ENCODE data around the gene FBXL2.
A peak's percentile ranks its signal among the peaks of the same experiment; 100 is the strongest.

FBXL2 gene

DNA sequence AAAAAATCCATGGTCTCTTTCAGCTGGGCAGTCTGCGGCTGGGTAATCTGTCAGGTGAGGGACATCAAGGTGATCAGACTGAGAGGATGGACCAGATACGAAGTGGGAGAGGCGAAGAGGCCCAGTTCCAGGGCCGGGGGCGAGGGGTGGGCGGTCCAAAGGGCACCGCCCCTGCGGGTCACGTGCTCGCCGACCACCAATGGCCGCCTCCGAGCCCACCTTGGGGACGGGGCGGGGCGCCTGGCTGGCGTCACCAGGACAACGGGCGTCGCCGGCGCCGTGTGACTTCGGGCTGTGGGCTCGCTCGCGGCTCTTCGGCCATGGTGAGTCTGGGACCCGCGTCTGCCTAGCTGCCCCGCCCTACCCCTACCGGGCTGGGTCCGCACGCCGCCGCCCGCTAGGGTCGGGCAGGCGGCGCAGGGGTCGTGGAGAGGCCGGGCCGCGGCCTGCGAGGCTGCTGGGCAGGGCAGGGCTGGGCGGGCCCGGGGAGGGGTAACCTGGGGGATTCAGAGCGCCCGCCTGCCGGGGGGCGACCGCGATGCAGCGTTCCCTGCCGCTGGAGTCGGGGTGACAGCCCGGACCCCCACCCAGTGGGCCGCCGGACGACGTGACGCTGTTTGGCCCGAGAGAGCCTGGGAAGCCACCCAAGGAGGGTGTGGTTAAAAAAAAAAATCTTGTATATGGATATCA lies at the start of gene FBXL2:
FBXL2 (plus strand) TSS at position 250 of the 690 bp plus-strand sequence; CDS start at position 321, 71 bp downstream.
- DNase-seq, result peak; percentile 73

DNA sequence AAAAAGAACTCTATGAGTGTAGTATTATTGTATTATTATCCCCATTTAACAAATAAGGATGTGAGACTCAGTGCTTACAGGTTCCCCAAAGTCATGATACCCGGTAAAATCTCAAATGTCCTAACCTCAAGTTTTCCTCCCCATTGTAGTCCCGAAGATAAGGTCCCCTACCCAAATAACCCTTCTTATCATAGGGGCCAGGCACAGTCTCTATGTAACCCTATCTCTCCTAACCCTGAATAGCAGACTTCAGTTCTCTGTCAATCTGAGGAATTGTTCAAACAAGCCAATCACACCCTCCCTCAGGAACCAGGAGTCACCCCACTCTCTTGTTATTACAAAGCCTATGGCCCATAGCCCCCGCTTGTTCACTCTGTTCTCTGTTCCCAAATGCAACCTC lies 48.2 kb upstream of the FBXL2 start:
- no peak for DNase-seq

- no peak for DNase-seq
Observed at GRCh38 chr3:33229947-33230346, 47.3 kb upstream of the FBXL2 start.

DNA sequence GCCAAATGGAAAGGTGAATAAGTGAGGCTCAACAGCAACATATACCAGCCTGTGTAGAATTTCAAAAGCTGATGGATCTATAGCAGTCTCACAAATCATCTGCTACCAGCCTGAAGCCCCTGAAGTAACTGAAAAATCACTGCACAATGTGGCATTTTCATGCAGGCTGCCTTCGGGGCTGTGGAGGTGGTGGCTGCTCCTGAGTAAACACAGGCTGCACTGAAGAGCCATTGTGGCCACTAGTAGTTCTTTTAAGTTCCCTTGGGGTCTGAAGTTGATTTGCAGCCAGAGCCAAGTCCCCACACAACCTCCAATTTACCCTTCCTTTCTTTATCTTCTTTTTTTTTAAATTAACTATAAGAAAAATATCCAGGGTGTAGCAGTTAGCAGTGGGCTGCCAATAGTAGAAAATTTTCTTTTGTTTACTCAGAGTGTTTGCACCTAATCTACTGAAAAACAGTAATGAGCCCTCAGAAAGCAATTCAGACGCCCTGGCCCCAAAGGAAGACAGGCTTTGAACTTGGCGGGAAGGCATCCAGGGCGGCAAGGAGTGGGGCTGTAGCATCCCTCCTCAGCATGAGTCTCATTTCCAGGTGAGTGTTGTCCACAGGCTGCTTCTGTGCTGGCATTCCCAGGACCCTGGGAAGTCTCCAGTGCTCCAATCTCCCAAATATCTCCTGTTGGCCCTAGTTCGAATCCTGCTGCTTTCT lies 45.3 kb upstream of the FBXL2 start:
- DNase-seq, result no peak

DNA sequence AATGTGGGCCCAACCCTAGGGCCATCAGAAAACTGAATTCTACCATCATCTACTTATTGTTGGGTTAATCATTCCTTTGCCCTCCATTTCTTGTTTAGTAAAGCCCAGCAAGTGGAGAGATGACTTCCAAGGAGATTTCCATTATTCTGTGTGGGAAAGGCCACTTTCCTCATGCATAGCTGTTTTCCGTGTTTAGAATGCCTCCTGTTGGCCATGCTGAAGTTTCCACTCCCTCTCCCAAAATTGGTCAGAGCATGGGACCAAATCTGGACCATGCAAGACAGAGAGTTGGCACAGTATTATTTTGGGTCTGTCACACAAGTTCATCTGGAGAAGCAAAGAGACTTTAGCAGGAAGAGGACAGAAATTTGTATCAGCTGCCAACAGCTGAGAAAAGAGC lies 43.4 kb upstream of the FBXL2 start:
- no peak for DNase-seq

GRCh38 chr3:33236005-33236404 lies 41.2 kb upstream of the FBXL2 start:
- DNase-seq, result no peak

- DNase-seq, result no peak
Observed at GRCh38 chr3:33237439-33237838, 39.8 kb upstream of the FBXL2 start.

DNA sequence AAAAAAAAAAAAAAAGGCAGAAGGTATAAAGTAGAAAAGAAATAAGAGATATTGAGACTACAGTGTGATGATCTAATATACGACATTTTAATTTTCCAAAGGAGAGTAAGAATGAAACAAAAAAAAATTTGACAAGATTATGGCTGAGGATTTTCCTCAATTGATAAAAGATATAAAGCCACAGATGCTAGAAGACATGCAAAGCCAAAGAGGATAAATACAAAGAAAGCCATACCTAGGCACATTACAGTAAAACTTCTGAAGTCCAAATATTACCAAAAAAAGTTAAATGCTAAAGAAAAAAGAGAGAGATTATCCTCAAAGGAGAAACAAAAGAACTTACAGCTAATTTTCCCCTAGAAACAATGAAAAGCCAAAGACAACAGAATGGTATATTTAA lies 38.3 kb upstream of the FBXL2 start:
- DNase-seq, result no peak

- DNase-seq, result no peak
Observed at GRCh38 chr3:33240261-33240660, 37.0 kb upstream of the FBXL2 start.

GRCh38 chr3:33246786-33247185 lies 30.5 kb upstream of the FBXL2 start:
- no peak for DNase-seq

DNA sequence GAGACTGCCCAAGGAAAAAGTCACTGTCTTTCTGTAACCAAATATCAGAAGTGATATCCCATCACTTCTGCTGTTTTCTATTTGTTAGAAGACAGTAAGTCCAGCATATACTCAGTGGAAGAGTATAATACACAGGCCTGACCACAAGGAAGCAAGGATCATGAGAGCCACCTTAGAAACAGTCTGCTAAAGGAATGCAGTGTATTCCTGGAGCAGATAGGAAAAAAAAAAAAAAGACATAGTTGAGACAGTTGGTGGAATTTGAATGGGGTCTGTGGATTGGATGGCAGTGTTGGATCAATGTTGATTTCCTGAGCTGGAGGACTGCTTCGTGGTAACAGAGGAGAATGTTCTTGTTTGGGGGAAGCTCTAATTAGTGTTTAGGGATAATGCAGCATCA lies 26.5 kb upstream of the FBXL2 start:
- no peak for DNase-seq

GRCh38 chr3:33256249-33256648 lies 21.0 kb upstream of the FBXL2 start:
- DNase-seq, result no peak

DNA sequence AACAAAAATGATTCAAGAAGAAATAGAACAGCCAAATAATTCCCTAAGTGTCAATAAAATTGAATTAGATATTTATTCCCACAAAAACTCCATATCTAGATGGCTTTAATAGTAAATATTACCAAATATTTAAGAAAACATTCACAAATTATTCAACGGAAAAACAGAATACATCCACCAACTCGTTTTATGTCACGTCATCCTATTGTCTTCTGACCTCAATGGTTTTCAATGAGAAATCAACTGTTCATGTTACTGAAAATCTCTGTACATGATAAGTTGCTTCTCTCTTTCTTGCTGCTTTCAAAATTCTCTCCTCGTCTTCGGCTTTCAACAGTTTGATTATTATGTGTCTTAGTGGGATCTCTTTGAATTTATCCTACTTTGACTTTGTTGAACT lies 17.1 kb upstream of the FBXL2 start:
- no peak for DNase-seq

DNA sequence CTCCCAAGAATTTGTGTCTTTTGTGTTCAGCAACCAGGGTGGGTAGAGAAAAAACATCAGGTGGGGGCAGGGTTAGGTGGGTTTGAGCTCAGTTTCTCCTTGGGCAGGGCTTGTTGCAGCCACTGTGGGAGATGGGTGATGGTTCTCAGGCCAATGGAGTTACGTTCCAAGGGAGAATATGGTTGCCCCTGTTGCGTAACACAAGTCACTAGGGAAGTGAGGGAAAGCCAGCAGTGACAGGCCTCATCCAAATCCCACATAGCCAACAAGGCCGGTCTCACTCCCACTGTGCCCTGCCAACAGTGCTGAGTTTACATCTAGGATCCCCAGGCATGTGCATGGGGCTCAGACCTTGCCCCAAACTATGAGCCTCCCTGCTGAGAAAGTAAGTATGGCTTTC lies 7.9 kb upstream of the FBXL2 start:
- DNase-seq, result no peak

DNA sequence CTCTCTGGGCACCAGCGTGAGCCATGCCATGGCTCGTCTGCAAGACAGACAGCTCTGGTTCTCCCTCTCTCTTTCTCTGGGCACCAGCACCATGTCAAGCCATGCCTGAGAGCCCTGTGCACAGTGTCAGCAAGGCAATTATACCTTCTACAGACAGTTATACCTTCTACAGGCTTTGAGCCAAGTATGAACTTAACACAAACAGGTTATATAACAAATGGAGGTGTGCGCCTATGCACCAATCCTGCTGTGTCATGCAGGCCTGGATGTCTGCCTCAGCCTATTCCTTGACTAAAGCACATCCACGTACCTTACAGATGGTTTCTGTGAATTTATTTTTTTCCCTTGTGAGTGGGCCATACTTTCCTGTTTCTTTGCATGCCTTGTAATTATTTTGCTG lies 5.9 kb upstream of the FBXL2 start:
- no peak for DNase-seq

GRCh38 chr3:33273628-33274027 lies 3.6 kb upstream of the FBXL2 start:
- no peak for DNase-seq

DNA sequence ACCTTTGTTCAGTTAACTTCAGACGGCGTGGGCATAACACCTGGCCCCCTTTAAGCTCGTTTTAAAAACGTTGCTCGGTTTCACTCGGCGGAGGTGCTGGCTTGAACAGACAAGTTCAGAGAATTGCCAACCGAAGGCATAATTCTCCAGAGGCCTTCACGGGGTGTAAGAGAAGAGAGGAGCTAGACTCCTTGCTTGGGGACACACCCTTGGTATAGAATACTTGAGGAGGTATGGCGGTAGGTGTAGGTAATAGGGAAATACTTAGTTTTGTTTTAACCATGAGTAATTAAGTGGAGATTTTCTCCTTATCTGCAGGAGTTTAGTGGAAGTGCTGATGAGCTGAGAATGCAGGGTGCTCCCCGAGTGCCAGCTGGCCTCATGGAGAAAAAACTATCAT lies 921 bp downstream of the FBXL2 start:
- DNase-seq, result no peak

DNA sequence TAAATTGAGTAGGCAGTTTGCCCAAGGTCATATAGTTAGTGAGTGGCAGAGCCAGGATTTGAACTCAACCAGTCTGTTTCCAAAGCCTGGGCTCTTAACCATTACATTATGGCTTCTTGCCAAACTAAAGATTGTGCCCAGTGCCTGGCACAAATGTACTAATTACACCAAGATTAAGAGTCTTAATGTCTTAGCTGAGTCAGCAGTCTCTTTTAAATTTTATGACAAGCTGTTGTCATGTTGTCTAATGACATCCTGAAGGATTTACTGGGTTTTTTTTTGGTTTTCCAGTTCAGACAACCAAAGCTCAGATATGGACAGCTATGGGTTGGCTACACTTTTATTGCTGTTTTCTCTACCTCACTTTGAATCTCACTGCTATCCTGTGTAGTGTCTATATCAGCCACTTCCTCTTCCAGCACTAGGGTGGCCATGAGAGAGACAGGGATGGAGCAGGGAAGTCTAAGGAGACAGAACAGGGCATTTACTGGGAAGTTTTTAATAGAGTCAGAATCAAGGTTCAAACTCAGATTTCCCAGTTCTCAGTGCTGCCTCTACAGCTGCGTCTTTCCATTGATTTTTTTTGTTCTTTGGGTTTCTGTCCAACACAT lies 10.5 kb downstream of the FBXL2 start:
- no peak for DNase-seq

DNA sequence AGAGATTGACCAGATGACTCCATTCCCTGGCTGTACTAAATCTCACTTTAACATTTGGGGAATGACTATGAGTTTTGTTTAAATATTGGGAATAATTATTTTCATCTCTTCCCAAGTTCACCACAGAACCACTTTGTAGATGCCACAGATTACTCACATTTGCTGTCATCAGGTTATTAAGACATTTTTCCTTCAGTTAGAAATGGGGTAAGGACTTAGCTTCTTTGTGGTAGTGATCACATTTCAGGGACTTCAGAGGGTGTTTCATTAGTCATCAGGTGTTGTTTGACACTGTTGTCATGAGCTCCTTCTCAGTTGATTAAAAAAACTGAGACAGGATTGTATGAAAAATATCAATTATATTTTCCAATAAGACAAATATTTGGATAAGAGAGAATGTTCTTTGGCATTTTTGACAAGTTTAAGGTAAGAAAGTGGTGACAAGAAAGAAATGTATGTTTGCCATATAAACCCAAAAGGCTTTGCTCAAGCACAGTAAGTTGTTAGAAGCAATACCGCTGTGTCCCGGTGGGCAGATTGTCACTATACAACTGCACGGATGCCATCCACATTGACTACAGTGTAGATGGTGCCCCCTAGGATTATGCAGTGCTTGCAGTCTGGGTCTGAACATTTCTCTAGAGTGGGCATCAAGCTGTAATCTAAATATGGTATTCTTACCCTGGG lies 22.3 kb downstream of the FBXL2 start:
- no peak for DNase-seq

- no peak for DNase-seq
Observed at GRCh38 chr3:33312361-33312760, 35.1 kb downstream of the FBXL2 start.

GRCh38 chr3:33313331-33313730 lies 36.1 kb downstream of the FBXL2 start:
- no peak for DNase-seq

DNA sequence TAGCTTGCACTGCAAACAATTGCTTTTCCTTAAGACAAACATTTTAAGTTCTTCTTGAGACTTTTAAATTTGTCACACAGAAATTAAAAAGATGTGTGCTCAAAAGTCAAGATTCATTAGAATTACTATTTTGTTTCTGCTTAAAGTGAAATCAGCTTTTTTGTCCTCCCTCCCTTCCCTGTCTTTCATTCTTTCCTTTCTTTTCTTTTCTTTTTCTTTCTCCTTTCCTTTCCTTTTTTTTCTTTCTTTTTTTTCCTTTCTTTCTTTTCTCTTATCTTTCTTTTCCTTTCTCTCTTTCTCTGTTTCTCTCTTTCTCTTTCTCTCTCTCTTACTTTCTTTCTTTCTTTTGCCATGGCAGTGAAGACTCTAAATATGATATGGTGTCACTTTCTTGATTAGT lies 37.8 kb downstream of the FBXL2 start:
- DNase-seq, result no peak

- no peak for DNase-seq
Observed at GRCh38 chr3:33315826-33316225, 38.6 kb downstream of the FBXL2 start.
